ENCODE data around the gene ENOX1.
A peak's percentile ranks its signal among the peaks of the same experiment; 100 is the strongest.

The ENOX1 gene

GRCh38 chr13:43273362-43273761 lies 513.4 kb downstream of the ENOX1 start:
- DNase-seq = no peak

GRCh38 chr13:43272851-43273250 lies 513.9 kb downstream of the ENOX1 start:
- no peak for DNase-seq

GRCh38 chr13:43271152-43271551 lies 515.6 kb downstream of the ENOX1 start:
- DNase-seq = no peak

- DNase-seq = no peak
Measured at GRCh38 chr13:43270130-43270830, 516.5 kb downstream of the ENOX1 start.

- no peak for DNase-seq
Measured at GRCh38 chr13:43269037-43269481, 517.7 kb downstream of the ENOX1 start.

- no peak for DNase-seq
Measured at GRCh38 chr13:43268632-43269031, 518.1 kb downstream of the ENOX1 start.

- no peak for DNase-seq
Measured at GRCh38 chr13:43267916-43268315, 518.9 kb downstream of the ENOX1 start.

GRCh38 chr13:43266936-43267615 lies 519.7 kb downstream of the ENOX1 start:
- no peak for DNase-seq

- no peak for DNase-seq
Measured at GRCh38 chr13:43265028-43265427, 521.7 kb downstream of the ENOX1 start.

- no peak for DNase-seq
Measured at GRCh38 chr13:43264458-43264857, 522.3 kb downstream of the ENOX1 start.

GRCh38 chr13:43263047-43263446 lies 523.7 kb downstream of the ENOX1 start:
- no peak for DNase-seq

GRCh38 chr13:43260999-43261398 lies 525.8 kb downstream of the ENOX1 start:
- no peak for DNase-seq

GRCh38 chr13:43258771-43259170 lies 528.0 kb downstream of the ENOX1 start:
- DNase-seq = no peak

- DNase-seq = no peak
Measured at GRCh38 chr13:43257765-43258164, 529.0 kb downstream of the ENOX1 start.

- DNase-seq = no peak
Measured at GRCh38 chr13:43251961-43252360, 534.8 kb downstream of the ENOX1 start.

GRCh38 chr13:43246382-43246781 lies 540.4 kb downstream of the ENOX1 start:
- peak in 1 of 3 donors; percentile 13 for DNase-seq

- DNase-seq = peak; percentile 12 to 51 (median 24)
Measured at GRCh38 chr13:43245374-43245964, 541.3 kb downstream of the ENOX1 start.

GRCh38 chr13:43244481-43244880 lies 542.3 kb downstream of the ENOX1 start:
- peak; percentile 44 to 51 (median 46) for DNase-seq

- DNase-seq = no peak
Measured at GRCh38 chr13:43243711-43244110, 543.1 kb downstream of the ENOX1 start.

GRCh38 chr13:43242040-43242439 lies 544.7 kb downstream of the ENOX1 start:
- DNase-seq = no peak

GRCh38 chr13:43240278-43240677 lies 546.5 kb downstream of the ENOX1 start:
- no peak for DNase-seq

- no peak for DNase-seq
Measured at GRCh38 chr13:43239275-43239840, 547.4 kb downstream of the ENOX1 start.

GRCh38 chr13:43238341-43239083 lies 548.3 kb downstream of the ENOX1 start:
- DNase-seq = no peak

All from suppressor macrophage treated with lipopolysaccharide for 1 hour (primary cell).